GM13977 (cell line): Measurements from ENCODE around the gene GPRC5C.
A peak's percentile ranks its signal among the peaks of the same experiment; 100 is the strongest.
"Not testable (repeated sequence)": the region's sequence is repeated elsewhere in the genome, so short reads cannot be mapped to it uniquely, and the experiment has no call there.

ENCODE experiments used
- DNase-seq: peaks from one replicate; pipeline ENCODE4 v3.0.0; 2012; ENCODE audit warnings: low spot score
- CTCF ChIP-seq: IDR thresholded peaks from 2 replicates; pipeline ENCODE4 v1.5.1; 2012; ENCODE audit warnings: mild to moderate bottlenecking, control low read depth; ENCODE audit not compliant: insufficient read depth; ENCODE audit errors: extremely low read depth, missing control alignments
- in situ Hi-C: fragments of 300-500 bp; cut with MboI; formaldehyde crosslinking; loops from one replicate; pipeline ENCODE4 v1.12.0; 2022; ENCODE audit warnings: low sequenced_read_pairs, low pct_unique_long_range_greater_than_20kb, mixed read lengths, inconsistent platforms; ENCODE audit not compliant: unreplicated experiment

Gene GPRC5C

GRCh38 chr17:74485841-74486240 is 54.0 kb downstream of the GPRC5C start:
- in situ Hi-C loops, result no loop called here
- DNase-seq, result peak; percentile 1
- no peak for TF ChIP-seq CTCF

- in situ Hi-C loops, DNase-seq: not testable (repeated sequence)
These were observed 56.4 kb downstream of the GPRC5C start for GRCh38 chr17:74488276-74488675.

DNA sequence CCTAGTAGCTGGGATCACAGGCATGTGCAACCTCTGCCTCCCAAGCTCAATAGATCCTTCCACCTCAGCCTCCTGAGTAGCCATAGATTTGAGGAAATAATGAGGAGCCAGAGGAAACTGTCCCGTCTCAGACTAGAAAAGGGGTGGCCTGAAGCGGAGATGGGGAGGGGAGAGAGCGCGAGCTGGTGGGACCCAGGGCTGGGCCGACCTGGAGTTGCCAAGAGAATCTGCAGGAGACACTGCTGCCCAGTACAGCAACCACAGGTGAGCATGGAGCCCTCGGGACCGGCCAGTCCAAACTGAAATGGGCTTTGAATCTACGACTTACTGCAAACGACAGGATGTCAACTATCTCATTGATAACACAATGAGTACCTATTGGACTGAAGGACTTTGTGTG is 58.8 kb downstream of the GPRC5C start:
- in situ Hi-C loops, result no loop called here
- peak; percentile 2 for DNase-seq
- no peak for TF ChIP-seq CTCF

DNA sequence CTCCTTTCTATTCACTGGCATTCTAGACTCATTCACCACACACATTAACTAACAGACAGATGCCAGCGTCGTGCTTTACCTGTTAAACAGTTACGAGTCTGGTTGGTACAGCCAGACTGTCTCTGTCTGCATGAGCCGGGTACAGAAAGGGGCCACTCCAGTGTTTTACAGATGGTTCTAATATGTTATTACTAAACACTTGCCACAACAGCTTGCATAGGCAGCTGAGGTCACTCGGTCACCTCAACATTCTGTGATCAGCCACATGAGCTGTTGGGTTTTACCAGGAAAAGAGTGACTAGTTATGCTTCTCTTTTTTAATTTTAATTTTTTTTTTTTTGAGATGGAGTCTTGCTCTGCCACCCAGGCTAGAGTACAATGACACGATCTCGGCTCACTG is 59.7 kb downstream of the GPRC5C start:
- peak; percentile 5 for DNase-seq
- in situ Hi-C loops, result no loop called here
- no peak for TF ChIP-seq CTCF

DNA sequence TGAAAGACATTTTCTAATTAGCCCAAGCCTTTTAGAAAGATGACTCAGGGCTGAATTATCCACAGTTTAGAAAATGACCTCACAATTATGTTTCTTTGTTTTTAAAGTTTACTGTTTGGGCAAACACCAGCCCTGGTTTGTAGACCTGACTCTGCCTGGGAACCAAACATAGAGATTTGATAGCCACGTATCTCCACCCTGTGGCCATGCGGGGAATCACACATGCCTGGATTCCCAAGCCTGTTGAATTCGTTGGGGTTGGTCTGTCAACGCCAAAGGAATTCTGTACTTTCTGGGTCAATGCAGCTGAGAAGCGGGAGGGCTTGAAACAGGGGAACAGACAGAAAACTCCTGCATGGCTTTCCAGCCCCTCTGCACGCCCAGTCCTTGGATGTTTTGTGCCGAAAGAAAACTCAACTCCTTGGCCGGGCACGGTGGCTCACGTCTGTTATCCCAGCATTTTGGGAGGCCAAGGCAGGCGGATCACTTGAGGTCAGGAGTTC is 61.5 kb downstream of the GPRC5C start:
- peak; percentile 94 for TF ChIP-seq CTCF
- peak; percentile 72 for DNase-seq
- in situ Hi-C loops, result no loop called here
